GM19463 (cell line): ENCODE results near the gene RTBDN.

Source experiments
- ATAC-seq: cut with Tn5 transposase; IDR thresholded peaks from one replicate; pipeline ENCODE4 v1.9.1; 2021; ENCODE audit warnings: mild to moderate bottlenecking, moderate library complexity; ENCODE audit not compliant: unreplicated experiment

Gene RTBDN

GRCh38 chr19:12793290-12794195, 40.8 kb downstream of the RTBDN start:
- peak; percentile 28 for ATAC-seq

GRCh38 chr19:12792853-12793289, 41.5 kb downstream of the RTBDN start:
- no peak for ATAC-seq

GRCh38 chr19:12792051-12792852, 42.1 kb downstream of the RTBDN start:
- no peak for ATAC-seq

GRCh38 chr19:12791345-12792050, 42.9 kb downstream of the RTBDN start, which contains the start of gene JUNB:
TSS of gene JUNB (plus strand) at chr19:12791486. CDS start at chr19:12791772, 286 bp downstream.
- ATAC-seq: peak; percentile 27

- ATAC-seq: no peak
Measured at GRCh38 chr19:12790628-12791344, 43.6 kb downstream of the RTBDN start.

- ATAC-seq: peak; percentile 44
Measured at GRCh38 chr19:12789904-12790619, 44.3 kb downstream of the RTBDN start.

- no peak for ATAC-seq
Measured at GRCh38 chr19:12789098-12789903, 45.1 kb downstream of the RTBDN start.

- ATAC-seq: no peak
Measured at GRCh38 chr19:12788682-12789097, 45.7 kb downstream of the RTBDN start.

GRCh38 chr19:12788042-12788681, 46.2 kb downstream of the RTBDN start:
- no peak for ATAC-seq

- ATAC-seq: no peak
Measured at GRCh38 chr19:12787458-12787857, 46.9 kb downstream of the RTBDN start.

GRCh38 chr19:12786952-12787351, 47.4 kb downstream of the RTBDN start:
- no peak for ATAC-seq

GRCh38 chr19:12786141-12786870, 48.1 kb downstream of the RTBDN start:
- ATAC-seq: no peak

- no peak for ATAC-seq
Measured at GRCh38 chr19:12785431-12786031, 48.8 kb downstream of the RTBDN start.

- no peak for ATAC-seq
Measured at GRCh38 chr19:12784871-12785430, 49.4 kb downstream of the RTBDN start.

- no peak for ATAC-seq
Measured at GRCh38 chr19:12784394-12784870, 49.9 kb downstream of the RTBDN start.

GRCh38 chr19:12783849-12784393, 50.5 kb downstream of the RTBDN start:
- ATAC-seq: no peak
